AG08396 (cell line): Measurements from ENCODE around the gene SLC49A3.
A peak's percentile ranks its signal among the peaks of the same experiment; 100 is the strongest.
"Not testable (repeated sequence)": the region's sequence is repeated elsewhere in the genome, so short reads cannot be mapped to it uniquely, and the experiment has no call there.

Experiments
- DNase-seq: peaks from one replicate; pipeline ENCODE4 v3.0.0; 2012; ENCODE audit warnings: low spot score, mixed read lengths

Gene SLC49A3

DNA sequence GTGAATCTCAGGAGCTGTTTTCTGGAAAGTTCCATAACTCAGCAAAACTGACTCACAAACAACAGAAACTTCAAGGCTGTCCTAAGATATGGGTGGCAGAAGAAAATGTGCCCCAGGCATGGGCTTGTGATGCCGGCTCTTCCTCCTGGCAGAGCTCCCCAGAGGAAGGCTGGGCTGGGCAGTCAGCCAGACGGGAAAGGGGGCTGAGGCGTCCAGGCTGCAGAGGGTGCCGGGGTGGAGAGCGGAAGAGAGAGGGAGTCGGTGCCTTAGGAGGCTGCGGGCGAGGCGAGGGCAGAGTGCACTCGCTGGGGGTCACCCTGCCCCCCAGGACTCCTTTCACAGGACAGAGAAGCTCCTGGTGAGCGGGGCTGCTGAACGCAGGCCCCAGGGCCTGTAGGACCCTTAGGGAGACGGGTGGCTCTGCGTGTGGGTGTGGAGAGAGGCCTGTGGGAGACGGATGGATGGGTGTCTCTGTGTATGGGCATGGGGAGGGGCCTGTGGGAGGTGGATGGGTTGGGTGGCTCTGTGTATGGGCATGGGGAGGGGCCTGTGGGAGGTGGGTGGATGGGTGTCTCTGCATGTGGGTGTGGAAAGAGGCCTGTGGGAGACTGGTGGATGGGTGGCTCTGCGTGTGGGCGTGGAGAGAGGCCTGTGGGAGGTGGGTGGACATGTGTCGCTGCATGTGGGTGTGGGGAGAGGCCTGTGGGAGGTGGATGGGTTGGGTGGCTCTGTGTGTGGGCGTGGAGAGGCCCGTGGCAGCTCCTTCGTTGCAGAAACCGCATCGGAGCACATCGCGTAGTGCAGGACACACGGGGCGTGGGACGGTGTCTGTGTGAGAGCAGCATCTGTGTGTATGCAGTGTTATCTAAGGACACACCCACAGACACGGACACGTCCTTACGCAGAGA lies 32.6 kb upstream of the SLC49A3 start:
- peak; percentile 43 for DNase-seq

DNA sequence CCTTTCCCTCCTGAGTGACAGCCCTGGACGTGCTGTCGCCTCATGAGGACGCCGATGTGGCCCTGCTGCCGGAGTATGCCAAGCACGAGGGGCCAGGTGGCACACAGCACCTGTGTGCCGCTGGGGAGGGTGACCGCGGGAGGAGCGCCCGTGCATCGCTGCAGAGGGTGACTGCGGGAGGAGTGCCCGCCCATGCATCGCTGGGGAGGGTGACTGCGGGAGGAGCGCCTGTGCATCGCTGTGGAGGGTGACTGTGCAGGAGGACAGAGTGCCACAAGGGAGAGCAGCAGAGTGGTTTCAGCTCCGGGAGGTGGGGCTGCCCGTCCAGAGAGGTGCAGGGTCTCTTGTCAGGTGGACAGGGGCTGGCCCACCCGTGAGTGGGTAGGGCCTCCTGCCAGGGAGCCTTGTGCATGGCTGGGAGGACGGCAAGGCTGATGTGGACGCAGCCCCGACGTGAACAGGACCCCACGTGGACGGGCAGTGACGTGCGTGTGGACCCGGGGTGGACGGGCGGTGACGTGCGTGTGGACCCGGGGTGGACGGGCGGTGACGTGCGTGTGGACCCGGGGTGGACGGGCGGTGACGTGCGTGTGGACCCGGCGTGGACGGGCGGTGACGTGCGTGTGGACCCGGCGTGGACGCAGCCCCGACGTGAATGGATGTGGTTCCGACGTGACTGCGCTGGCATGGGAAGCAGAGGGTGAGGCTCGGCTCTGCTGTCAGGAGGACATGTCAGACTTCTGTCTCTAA lies 31.3 kb upstream of the SLC49A3 start:
- DNase-seq: no peak

DNA sequence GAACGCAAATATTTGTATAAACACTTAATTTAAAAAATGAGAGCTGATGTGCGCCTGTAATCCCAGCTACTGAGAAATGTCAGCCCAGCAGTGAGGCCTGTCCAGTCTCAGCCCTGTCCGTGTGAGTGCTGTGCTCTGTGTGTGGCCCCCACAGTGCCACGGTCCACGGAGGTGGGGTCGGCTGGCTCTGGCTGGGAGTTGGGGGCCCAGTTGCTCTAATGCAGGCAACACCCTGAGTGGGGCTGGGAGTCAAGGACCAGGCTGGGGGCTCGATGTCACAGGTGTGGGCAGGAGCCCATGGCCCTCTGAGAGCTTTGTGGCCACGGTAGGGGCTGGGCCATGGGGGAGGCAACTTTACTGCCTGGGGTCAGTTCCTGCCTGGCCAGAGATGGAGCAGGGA lies 29.5 kb upstream of the SLC49A3 start:
- no peak for DNase-seq

DNA sequence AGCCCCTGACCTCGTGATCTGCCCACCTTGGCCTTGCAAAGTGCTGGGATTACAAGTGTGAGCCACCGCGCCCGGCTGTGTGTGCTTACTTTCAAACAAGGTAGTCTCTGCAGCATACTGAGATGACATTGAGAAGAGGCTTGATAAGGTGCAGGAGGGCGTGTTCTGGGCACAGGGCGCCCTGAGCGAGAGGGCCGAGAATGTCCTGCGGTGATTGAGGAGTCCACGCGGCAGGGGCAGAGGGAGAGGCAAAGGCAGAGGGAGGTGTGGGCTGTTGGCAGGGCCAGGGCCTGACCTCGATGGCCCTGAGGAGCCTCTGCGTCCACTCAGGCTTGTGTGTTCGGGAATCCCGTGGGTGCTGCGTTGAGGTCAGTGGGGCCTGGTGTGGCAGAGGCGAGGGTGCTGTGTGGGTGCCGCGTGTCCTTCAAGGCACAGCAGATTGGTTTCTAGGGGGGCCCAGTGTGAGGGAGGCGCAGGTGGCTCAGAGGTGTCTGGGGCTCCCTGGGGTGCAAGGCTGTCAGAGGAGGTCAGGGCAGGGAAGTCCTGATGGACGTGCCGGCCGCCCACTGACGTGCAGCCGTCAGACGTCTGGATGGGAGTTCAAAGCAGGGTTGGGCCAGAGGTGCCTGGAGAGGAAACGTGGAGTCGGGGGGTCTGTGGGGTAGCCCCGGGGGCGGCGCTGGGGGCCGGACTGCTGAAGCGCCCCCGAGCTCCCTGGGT lies 28.8 kb upstream of the SLC49A3 start:
- DNase-seq: no peak

DNA sequence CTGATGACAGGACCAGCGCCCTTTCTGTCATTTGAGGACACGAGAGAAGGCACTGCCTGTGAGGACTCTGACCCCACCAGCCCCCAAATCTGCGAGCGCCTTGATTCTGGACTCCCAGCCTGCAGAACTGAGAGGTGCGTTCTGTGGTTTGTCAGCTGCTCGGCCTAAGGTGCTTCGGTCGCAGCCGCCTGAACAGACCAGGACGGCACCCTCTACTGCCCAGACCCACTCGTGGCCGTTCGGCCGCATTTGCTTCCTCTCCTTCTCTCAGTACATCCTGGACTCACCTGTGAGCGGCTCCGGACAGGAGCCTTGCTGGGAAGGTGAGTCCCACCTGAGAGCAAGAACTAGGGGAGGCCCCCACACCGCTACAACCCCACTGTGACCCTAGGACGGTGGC lies 25.1 kb upstream of the SLC49A3 start:
- DNase-seq: no peak

DNA sequence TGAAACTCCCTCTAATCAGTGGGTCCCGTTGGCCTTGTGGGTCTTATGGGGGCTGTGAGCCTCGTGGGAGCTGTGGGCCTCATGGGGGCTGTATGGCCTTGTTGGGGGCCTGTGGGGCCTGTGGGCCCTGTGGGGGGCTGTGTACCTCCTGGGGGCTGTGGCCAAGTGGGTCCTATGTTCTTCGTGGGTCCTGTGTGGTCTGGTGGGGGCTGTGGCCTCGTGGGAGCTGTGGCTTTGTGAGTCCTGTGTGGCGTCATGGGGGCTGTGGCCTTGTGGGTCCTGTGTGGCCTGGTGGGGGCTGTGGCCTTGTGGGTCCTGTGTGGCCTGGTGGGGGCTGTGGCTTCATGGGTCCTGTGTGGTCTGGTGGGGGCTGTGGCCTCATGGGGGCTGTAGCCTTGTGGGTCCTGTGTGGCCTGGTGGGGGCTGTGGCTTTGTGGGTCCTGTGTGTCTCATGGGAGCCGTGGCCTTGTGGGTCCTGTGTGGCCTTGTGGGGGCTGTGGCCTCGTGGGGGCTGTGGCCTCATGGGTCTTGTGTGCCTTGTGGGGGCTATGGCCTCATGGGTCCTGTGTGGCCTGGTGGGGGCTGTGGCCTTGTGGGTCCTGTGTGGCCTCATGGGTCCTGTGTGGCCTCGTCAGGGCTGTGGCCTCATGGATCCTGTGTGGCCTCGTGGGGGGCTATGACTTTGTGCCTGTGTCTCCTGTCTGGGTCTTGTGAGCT lies 24.1 kb upstream of the SLC49A3 start:
- DNase-seq: no peak

DNA sequence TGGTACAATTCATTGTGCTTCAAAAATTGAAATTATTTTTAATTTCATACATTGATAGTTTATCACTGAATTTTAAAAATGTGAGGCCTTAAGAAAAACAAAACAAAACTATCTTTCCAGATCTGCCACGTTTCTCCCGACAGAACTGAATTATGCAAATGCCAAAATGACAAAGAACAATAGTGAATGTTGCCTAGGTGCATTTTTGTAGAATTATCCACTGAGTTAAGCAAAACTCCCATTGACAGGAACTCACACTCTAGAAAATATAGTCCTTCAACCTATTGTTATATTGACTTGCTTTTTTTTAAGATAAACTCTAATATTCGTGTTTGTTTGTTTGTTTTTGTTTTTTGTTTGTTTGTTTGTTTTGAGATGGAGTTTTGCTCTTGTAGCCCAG lies 23.1 kb upstream of the SLC49A3 start:
- no peak for DNase-seq

DNA sequence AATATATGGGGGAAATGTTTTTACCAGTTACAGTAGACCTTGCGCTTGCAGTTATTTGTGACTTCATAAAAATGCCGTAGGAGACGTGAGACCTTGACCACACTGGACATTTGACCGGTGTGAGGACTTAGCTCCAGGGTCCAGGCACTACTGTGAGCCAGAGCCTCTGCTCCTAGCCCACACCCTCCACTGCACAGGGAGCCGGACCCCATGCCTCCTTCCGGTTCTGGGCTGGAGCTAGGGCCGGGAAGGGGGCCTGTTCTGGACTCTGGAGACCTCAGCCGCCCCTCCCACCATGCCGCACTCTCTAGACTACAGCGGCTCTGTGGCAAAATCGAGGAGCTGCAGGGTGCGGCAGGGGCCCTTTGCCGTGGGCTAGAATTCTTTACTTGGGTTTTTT lies 22.0 kb upstream of the SLC49A3 start:
- no peak for DNase-seq

DNA sequence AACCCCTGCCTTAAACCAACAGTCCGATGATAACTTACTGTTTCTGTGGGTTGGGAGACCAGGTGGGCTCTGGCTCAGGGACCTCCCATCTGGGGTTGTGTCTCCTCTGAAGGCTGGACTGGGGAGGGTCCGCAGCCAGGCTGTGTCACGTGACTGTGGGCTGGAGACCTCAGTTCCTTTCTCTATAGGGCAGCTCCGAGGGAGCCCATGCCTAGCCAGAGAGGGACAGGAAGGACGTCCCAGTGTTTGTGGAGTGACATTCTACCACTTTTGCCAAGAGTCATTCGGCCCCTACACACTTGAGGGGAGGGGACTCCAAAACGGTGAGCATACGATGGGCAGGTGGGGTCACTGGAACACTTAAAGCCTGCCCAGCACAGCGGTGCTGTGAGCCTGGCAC lies 21.2 kb upstream of the SLC49A3 start:
- no peak for DNase-seq

DNA sequence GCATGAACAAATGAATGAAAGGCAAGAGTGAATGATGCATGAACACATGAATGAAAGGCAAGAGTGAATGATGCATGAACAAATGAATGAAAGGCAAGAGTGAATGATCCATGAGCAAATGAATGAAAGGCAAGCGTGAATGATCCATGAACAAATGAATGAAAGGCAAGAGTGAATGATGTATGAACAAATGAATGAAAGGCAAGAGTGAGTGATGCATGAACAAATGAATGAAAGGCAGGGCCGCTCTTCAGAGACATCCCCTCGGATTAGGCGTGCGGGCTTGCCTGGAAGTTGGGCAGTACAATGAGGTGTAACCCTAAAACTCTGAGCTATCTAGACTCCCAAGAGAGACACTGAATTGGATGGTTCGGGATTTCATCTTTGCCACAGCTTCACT lies 20.4 kb upstream of the SLC49A3 start:
- DNase-seq: no peak

DNA sequence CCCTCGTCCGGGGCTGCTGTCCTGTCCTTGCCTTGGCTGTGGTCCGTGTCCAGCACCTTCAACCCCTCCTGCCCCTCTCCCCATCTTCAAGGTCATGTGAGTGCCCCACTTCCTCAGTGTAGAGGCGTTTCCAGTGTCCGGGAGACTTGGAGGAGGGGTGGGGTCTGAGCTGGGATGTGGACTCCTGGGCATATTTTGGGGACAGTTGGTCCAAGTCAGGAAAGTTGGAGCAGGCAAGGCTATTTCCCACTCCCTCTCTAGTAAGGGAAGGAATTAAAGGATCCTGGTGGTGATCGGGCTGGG lies 19.6 kb upstream of the SLC49A3 start:
- DNase-seq: no peak

DNA sequence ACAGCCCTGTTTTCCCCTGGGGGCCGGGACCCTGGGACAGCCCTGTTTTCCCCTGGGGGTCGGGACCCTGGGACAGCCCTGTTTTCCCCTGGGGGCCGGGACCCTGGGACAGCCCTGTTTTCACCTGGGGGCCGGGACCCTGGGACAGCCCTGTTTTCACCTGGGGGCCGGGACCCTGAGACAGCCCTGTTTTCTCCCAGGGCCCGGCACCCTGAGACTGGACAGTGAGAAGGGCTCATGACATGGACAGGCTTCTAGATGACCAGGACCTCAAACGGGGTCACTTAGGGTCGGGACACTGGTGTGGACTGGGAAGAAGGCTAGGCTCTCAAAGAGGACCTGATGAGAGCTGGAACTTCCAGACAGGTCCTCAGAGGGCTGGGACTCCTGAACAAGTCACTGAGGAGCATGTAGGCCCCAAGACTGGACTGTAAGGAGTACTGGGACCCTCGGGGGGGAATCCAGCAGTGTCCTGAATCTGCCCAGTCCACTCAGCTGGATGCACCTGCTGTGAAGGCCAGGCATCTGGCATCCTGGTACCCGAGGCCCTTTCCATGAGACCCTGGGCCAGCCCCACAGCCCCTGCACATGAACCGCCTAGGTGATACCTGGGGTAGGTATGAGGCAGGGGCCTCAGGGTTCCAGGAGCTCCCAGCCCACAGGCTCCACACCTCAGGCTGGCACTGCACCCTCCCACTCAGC lies 19.1 kb upstream of the SLC49A3 start:
- DNase-seq: no peak

DNA sequence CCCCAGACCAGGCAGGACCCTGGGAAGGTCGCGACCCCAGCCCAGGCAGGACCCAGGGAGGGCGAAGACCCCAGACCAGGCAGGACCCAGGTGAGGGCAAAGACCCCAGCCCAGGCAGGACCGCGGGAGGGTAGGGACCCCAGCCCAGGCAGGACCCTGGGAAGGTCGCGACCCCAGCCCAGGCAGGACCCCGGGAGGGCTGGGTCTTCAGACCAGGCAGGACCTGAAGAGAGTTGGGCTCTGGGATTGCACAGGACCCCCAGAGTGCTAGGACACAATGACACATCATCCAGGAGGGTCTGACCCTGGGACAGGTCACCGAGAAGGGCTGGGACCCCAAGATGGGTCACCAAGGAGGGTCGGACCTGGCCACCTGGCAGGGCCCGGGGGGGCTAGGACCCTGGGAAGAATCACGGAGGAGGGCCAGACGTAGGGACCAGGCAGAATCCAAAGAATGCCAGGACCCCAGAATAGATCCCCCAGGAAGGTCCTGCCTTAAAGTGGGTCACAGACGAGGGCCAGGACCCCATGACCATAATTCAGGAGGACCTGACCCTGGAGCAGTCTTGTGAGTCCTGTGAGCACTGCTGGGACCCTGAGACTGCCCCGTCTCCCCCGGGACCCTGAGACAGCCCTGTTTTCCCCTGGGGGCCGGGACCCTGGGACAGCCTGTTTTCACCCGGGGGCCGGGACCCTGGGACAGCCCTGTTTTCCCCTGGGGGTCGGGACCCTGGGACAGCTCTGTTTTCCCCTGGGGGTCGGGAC lies 18.1 kb upstream of the SLC49A3 start:
- no peak for DNase-seq

DNA sequence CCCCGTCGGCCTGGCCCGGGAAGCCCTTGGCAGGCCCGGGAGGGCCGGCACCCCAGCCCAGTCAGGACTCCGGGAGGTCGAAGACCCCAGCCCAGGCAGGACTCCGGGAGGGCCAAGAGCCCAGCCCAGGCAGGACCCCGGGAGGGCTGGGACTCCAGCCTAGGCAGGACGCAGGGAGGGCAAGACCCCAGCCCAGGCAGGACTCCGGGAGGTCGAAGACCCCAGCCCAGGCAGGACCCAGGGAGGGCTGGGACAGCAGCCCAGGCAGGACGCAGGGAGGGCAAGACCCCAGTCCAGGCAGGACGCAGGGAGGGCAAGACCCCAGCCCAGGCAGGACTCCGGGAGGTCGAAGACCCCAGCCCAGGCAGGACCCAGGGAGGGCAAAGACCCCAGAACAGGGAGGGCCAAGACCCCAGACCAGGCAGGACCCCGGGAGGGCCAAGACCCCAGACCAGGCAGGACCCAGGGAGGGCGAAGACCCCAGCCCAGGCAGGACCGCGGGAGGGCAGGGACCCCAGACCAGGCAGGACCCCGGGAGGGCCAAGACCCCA lies 17.2 kb upstream of the SLC49A3 start:
- not testable (repeated sequence) for DNase-seq

DNA sequence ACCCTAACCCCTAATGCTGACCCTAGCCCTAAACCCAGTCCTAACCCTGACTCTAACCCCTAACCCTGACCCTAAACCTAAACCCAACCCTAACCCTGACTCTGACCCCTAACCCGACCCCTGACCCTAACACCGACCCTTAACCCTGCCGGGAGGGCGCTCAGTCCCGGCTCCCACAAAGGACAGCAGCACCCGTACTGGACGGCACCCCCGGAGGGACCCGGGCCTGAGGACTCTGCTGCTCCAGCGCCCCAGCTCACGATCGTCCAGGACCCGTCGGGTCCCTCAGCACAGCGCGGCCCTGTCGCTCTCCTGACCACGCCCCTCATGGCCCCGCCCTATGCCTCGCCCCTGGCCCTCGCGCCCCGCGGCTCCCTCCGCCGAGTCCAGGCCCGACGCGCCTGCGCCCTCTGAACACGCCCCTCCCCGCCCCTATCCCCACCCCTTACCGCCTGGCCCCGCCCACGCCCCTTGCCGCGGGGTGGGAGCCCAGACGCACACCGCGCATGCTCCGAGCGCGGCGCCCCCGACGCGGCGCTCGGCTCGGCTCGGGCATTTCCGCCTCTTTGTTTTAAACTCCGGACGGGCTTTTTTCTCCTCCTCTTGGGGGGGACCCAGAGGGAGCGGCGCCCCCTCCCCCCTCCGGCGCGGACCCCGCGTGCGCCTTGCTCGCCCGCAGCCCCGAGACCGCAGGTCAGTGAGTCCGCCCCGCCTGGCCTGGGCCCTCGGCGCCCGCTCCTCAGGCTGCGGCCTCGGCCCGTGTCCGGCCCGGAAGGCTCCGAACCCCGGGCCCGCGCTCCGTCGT lies 16.5 kb upstream of the SLC49A3 start, which contains the start of gene PCGF3:
PCGF3 (plus strand) TSS at position 555 of the 805 bp plus-strand sequence. CDS start 27,849 bp downstream, outside the sequence.
- peak; percentile 100 for DNase-seq

DNA sequence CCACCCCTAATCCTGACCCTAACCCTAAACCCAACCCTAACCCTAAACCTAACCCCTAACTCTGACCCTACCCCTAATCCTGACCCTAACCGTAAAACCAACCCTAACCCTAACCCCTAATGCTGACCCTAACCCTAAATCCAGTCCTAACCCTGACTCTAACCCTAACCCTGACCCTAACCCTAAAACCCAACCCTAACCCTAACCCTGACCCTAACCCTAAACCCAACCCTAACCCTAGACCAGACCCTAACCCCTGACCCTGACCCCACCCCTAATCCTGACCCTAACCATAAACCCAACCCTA lies 16.0 kb upstream of the SLC49A3 start:
- no peak for DNase-seq

DNA sequence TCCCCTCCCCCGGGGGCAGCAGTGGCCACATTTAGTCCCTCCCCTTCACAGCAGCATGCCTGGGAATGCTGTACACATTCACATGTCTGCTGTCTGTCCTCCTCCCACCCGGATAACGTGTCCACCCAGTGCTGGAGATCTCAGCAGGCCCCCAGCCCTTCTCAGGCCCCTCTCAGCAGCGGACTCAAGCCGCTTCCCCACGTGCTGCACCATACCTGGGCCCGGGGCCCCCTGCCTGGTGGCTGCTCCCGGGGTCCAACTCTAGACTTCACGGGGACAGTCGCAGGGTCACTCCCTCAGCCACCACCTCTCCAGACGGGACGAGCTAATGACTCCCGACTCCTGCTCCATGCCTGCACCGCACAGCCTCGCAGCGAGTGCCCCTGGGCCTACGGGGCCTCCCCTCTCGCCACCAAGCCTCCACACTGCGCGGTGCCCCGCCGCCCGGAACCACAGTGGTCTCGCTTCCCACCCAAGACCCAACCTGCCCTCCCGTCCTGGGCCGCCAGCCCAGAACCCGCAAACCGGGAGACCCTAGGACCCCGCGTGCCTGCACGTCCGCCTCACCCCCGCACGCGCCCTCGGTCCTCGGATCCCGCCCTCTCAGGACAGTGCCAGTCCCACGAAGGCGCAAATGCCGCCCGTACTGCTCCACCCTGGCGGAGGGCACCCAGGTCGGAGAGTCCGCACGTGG lies 15.4 kb upstream of the SLC49A3 start:
- no peak for DNase-seq

DNA sequence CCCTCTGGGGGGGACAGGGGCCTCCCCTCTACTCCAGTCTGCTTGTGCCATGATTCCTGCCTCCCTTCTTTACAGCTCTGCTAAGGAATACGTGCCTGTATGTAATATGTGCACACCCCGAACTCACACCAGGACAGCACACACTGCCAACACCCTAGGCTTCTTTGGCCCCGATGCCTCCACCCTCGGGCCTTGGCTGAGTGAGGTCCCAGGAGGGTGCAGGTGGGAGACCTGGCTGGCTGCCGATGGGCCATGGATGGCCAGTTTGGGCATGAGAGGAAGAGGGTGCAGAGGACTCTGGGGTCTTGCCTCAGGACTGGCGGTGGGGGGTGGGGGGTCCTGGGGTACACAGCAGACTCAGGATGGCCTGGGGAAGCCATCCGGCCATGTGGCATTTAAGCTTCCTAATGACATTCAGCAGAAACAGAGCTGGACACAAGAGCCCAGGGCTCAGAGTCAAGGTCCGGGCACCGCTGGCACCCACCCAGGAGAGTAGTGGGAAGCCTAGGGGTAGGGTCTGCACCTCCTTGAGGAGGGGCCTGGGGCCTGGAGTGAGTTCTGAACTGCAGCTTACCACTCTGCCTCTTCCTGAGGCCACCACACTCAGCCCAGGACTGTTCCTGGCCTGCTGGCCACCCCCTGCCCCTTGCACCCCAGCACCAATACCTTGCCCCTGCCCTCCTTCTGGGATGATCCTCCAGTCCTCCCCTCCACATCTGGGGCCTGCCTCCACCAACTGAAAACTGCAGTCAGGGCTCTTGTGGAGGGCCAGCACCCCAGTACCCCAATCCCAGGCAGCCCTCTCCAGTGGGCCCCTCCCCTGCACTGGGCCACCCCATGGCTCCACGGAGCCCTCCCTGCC lies 14.6 kb upstream of the SLC49A3 start:
- DNase-seq: no peak
